ENCODE results near the gene ITIH4. TPM values are rescaled to one million over a fixed set of nuclear protein-coding genes. Genes with fewer than 3 reads are reported as not detected.

The ITIH4 gene
- total RNA-seq, 1 donor from 2014 or later: 1.1 TPM

- H3K27ac Mint-ChIP-seq: no peak overlapping the region
- no peak overlapping the region for H3K27ac ChIP-seq
- no peaks in the 10 kb centered on the region for H3K9me3 ChIP-seq (ENCODE audit: low read depth)
- peaks cover 10% of the 10 kb centered on the region for H3F3A ChIP-seq (ENCODE audit: low read depth)
- H3K27me3 ChIP-seq: no peaks in the 10 kb centered on the region
- H3K36me3 ChIP-seq: no peaks in the 10 kb centered on the region
- no peak for DNase-seq (ENCODE audit: low spot score)
- H2AFZ ChIP-seq (replicated peaks): no peak overlapping the region
- no peak overlapping the region for H3K9ac ChIP-seq
- no peak for TF ChIP-seq EZH2 (IDR thresholded peaks at IDR 0.05)
- TF ChIP-seq, protein P1, sequence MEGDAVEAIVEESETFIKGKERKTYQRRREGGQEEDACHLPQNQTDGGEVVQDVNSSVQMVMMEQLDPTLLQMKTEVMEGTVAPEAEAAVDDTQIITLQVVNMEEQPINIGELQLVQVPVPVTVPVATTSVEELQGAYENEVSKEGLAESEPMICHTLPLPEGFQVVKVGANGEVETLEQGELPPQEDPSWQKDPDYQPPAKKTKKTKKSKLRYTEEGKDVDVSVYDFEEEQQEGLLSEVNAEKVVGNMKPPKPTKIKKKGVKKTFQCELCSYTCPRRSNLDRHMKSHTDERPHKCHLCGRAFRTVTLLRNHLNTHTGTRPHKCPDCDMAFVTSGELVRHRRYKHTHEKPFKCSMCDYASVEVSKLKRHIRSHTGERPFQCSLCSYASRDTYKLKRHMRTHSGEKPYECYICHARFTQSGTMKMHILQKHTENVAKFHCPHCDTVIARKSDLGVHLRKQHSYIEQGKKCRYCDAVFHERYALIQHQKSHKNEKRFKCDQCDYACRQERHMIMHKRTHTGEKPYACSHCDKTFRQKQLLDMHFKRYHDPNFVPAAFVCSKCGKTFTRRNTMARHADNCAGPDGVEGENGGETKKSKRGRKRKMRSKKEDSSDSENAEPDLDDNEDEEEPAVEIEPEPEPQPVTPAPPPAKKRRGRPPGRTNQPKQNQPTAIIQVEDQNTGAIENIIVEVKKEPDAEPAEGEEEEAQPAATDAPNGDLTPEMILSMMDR (IDR thresholded peaks at IDR 0.05): no peak
- H3K27me3 Mint-ChIP-seq (ENCODE audit: insufficient read depth, low read depth): peaks cover 7% of the 10 kb centered on the region
- no peaks in the 10 kb centered on the region for H4K20me1 ChIP-seq (ENCODE audit: low read depth)
- H3K79me2 ChIP-seq (ENCODE audit: low read depth): no peaks in the 10 kb centered on the region
- peak overlapping the region; percentile 45 for H3K4me2 ChIP-seq
- no peak overlapping the region for H3K4me3 ChIP-seq
- H3K4me3 Mint-ChIP-seq: no peak overlapping the region
- peaks cover 35% of the 10 kb centered on the region for H3K4me1 ChIP-seq
- peaks cover 9% of the 10 kb centered on the region for H3K36me3 Mint-ChIP-seq
- peaks cover 49% of the 10 kb centered on the region for H3K4me1 Mint-ChIP-seq
- H3K9me3 Mint-ChIP-seq: no peaks in the 10 kb centered on the region
Measured at GRCh38 chr3:52838561-52839267, 8.2 kb upstream of the ITIH4 start.

- peaks cover 12% of the 10 kb centered on the region for H3K36me3 Mint-ChIP-seq
- H3K27ac ChIP-seq: no peak overlapping the region
- H3K4me3 Mint-ChIP-seq: peak overlapping the region; percentile 28
- H3K4me1 ChIP-seq: peaks cover 36% of the 10 kb centered on the region
- H3K4me2 ChIP-seq: no peak overlapping the region
- no peak overlapping the region for H2AFZ ChIP-seq (replicated peaks)
- no peaks in the 10 kb centered on the region for H3K9me3 ChIP-seq (ENCODE audit: low read depth)
- H4K20me1 ChIP-seq (ENCODE audit: low read depth): no peaks in the 10 kb centered on the region
- no peaks in the 10 kb centered on the region for H3K9me3 Mint-ChIP-seq
- no peak overlapping the region for H3K9ac ChIP-seq
- no peaks in the 10 kb centered on the region for H3K79me2 ChIP-seq (ENCODE audit: low read depth)
- H3K36me3 ChIP-seq: no peaks in the 10 kb centered on the region
- H3K27me3 Mint-ChIP-seq (ENCODE audit: insufficient read depth, low read depth): peaks cover 6% of the 10 kb centered on the region
- TF ChIP-seq EZH2phosphoT487 (IDR thresholded peaks at IDR 0.05) (no peak), EZH2 (IDR thresholded peaks at IDR 0.05) (no peak)
- TF ChIP-seq, protein P1 (IDR thresholded peaks at IDR 0.05): no peak
- peaks cover 10% of the 10 kb centered on the region for H3F3A ChIP-seq (ENCODE audit: low read depth)
- peaks cover 43% of the 10 kb centered on the region for H3K4me1 Mint-ChIP-seq
- no peak overlapping the region for H3K4me3 ChIP-seq
- no peaks in the 10 kb centered on the region for H3K27me3 ChIP-seq
- no peak for DNase-seq (ENCODE audit: low spot score)
- no peak overlapping the region for H3K27ac Mint-ChIP-seq
Measured at GRCh38 chr3:52836986-52837385, 6.5 kb upstream of the ITIH4 start.

DNA sequence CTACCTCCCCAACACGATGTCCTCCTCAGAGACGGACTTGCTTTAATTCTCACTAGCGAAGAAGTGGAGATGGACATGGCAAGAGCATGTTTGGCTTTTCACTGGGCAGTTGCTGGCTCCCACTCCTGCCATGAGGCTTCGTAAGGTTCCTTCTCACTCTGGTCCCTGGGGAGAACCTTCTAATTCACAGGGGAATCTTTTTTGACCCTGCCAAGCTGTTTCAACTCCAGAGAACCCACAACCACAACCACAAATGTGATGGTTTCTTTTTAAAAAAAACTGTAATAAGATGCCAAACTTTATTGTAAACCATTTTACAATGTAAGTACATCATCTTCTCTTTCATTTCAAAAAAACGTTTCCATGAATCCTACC, 6.0 kb upstream of the ITIH4 start:
- Mint-ChIP-seq H3K4me1 (peaks cover 41% of the 10 kb centered on the region), H3K4me3 (peak overlapping the region; percentile 28), H3K27me3 (ENCODE audit: insufficient read depth, low read depth) (peaks cover 4% of the 10 kb centered on the region), H3K36me3 (peaks cover 10% of the 10 kb centered on the region), H3K27ac (no peak overlapping the region), H3K9me3 (no peaks in the 10 kb centered on the region)
- Histone ChIP-seq H3K9me3 (ENCODE audit: low read depth) (no peaks in the 10 kb centered on the region), H3K36me3 (no peaks in the 10 kb centered on the region), H3K4me3 (no peak overlapping the region), H3F3A (ENCODE audit: low read depth) (peaks cover 10% of the 10 kb centered on the region), H3K4me2 (no peak overlapping the region), H3K27me3 (no peaks in the 10 kb centered on the region), H3K4me1 (peaks cover 36% of the 10 kb centered on the region), H3K27ac (no peak overlapping the region), H3K9ac (no peak overlapping the region), H2AFZ (replicated peaks) (no peak overlapping the region), H4K20me1 (ENCODE audit: low read depth) (no peaks in the 10 kb centered on the region), H3K79me2 (ENCODE audit: low read depth) (no peaks in the 10 kb centered on the region)
- no peak for DNase-seq (ENCODE audit: low spot score)
- TF ChIP-seq EZH2 (IDR thresholded peaks at IDR 0.05) (no peak), EZH2phosphoT487 (IDR thresholded peaks at IDR 0.05) (no peak)
- TF ChIP-seq, protein P1 (IDR thresholded peaks at IDR 0.05): no peak
